ENCODE data around the gene PITPNC1.

DNA sequence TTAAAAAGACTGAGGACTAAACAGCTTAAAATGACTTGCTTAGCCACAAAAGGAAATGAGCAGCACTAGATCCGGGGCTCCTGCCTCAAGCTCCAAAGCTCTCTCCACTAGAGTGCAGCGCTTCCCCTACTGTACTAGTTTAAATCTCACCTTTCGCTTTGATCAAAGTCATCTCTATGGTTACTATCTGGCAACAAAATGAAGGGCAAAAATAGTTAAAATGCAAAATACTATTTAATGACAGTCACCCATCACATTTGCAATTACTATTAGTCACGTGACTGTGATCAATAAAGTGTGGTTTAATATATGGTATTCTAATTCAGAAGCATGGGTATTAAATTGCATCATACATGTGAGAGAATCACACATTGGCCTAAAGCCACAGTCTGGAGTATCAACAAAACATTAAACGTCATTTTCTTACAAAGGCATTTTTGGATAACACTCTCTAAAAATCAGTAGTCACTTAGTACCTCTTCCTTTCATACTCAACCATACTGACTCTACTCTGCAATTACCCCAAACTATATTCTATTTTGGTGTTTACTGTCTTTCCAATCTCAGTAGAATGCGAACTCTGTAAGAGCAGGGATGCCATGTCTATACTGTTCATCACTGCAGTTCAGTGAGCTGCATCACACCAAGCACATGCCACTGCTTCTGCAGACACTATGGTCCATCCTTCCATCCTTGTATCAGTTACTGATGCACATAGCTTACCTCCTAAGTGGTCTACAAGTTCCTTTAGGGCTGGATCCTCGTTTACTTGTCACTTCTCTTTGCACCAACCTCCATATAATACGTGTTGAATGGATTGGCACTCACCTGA lies 16.9 kb upstream of the PITPNC1 start:
- TF ChIP-seq, protein P1, sequence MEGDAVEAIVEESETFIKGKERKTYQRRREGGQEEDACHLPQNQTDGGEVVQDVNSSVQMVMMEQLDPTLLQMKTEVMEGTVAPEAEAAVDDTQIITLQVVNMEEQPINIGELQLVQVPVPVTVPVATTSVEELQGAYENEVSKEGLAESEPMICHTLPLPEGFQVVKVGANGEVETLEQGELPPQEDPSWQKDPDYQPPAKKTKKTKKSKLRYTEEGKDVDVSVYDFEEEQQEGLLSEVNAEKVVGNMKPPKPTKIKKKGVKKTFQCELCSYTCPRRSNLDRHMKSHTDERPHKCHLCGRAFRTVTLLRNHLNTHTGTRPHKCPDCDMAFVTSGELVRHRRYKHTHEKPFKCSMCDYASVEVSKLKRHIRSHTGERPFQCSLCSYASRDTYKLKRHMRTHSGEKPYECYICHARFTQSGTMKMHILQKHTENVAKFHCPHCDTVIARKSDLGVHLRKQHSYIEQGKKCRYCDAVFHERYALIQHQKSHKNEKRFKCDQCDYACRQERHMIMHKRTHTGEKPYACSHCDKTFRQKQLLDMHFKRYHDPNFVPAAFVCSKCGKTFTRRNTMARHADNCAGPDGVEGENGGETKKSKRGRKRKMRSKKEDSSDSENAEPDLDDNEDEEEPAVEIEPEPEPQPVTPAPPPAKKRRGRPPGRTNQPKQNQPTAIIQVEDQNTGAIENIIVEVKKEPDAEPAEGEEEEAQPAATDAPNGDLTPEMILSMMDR (IDR thresholded peaks at IDR 0.05) = peak in 2 of 4 experiments; percentile 3 to 20
- TF ChIP-seq POLR2AphosphoS5 (IDR thresholded peaks at IDR 0.05) = no peak

Measured in gastroesophageal sphincter (tissue), 3 donors.